ENCODE data around the gene MNX1.

Gene MNX1

DNA sequence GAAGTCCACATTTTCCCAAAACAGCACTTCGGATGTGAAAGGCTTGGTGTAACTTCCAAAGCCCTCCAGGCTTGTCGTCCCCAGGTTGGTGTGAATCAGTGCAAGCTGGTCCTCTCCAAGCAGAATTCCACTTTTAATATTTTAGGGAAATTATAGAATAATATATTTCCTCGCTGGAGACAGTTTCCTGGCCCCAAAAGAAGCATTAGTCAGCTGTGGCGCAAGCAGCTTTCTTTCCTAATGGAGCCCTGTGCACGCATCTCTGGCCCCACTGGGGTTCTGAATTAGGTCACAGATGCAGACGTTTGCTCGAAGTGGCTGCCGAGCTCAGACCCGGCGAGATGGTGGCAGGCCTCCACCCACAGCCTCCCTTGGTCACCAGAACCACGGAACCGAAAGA is 33.3 kb upstream of the MNX1 start:
- no peaks in the 10 kb centered on the region for H3K36me3 ChIP-seq (ENCODE audit: insufficient read depth, low read length)
- H3K4me1 ChIP-seq (ENCODE audit: insufficient read depth, low read length): no peaks in the 10 kb centered on the region
- H3K27me3 ChIP-seq (ENCODE audit: insufficient read depth, low read length): peaks cover 7% of the 10 kb centered on the region
- no peak overlapping the region for H3K4me3 ChIP-seq (ENCODE audit: low read length)
- no peaks in the 10 kb centered on the region for H3K9me3 ChIP-seq (ENCODE audit: low read length)
- no peak overlapping the region for H2AFZ ChIP-seq (ENCODE audit: low read depth, low read length)

DNA sequence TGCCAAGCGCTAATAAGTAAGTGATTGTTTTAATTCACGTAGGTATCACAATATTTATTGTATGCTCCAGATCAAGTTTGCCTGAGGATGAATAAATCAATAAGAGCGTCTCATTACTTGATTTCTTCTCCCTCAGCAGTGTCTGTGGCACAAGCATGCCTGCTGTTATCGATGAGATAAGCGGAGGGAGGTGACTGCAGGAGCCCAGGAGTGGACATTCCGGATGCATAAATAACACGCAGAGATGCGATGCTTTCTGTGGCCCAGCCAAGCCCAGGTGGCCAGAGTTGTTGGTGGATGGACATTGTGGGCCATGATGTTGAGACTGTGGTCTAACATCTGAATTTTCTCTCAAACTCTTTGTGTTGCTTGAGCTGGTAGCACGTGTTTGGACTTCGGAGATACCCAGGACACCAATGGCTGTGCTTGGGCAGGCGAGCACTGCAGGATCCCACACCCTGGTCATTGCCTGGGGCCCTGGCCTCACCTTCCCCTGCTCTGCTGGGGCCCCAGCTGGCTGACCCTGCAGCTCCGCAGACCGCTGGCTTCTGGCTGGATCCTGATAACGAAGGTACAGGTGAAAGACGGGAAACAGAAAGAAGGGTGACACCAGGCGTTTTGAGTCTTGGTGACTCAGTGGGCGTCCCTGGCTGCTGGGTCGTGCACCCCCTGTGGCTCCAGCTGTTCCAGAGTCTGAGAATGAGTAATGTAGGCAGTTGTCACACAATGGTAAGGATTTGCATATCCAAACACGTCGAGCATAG is 31.2 kb upstream of the MNX1 start:
- Histone ChIP-seq H3K4me3 (ENCODE audit: low read length) (no peak overlapping the region), H2AFZ (ENCODE audit: low read depth, low read length) (no peak overlapping the region), H3K27me3 (ENCODE audit: insufficient read depth, low read length) (peaks cover 7% of the 10 kb centered on the region), H3K4me1 (ENCODE audit: insufficient read depth, low read length) (no peaks in the 10 kb centered on the region), H3K36me3 (ENCODE audit: insufficient read depth, low read length) (no peaks in the 10 kb centered on the region), H3K9me3 (ENCODE audit: low read length) (no peaks in the 10 kb centered on the region)

DNA sequence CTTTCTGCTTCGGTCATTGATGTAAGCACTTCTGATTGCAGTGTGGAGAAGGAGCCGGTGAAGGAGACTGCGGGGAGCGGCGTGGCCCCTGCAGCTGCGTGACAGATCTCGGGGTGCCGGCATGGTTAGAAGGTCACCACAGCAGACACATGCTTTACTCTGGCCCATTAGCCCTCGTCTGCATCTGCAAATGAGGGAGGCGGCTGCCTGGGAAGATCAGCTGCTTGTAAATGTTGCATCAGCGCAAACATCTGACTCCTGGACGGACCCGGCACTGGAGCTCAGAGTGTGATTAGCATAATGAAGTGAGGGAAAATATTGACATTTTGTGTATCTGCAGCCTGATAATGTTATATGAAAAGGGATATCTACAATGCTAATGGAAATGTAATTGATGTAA is 30.5 kb upstream of the MNX1 start:
- H3K36me3 ChIP-seq (ENCODE audit: insufficient read depth, low read length): no peaks in the 10 kb centered on the region
- no peaks in the 10 kb centered on the region for H3K4me1 ChIP-seq (ENCODE audit: insufficient read depth, low read length)
- H3K27me3 ChIP-seq (ENCODE audit: insufficient read depth, low read length): peaks cover 7% of the 10 kb centered on the region
- no peaks in the 10 kb centered on the region for H3K9me3 ChIP-seq (ENCODE audit: low read length)
- no peak overlapping the region for H3K4me3 ChIP-seq (ENCODE audit: low read length)
- H2AFZ ChIP-seq (ENCODE audit: low read depth, low read length): no peak overlapping the region

DNA sequence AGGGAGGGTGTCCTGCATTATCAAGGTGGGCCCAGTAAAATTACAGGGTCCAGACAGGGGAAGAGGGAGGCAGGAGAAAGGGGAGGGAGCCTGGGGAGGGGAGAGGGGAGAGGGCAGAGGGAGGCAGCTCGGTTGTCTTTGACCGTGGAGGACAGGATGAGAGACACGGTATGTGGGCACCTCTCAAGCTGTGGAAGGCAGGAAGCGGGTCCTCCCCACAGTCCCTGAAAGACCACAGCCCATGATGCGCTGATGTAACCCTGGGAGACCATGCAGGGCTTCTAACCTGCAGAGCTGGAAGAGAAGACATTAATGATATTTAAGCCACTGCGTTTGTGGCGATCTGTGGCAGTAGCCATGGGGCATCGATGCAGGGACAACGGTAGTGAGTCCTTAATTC is 27.2 kb upstream of the MNX1 start:
- Histone ChIP-seq H3K27me3 (ENCODE audit: insufficient read depth, low read length) (peaks cover 16% of the 10 kb centered on the region), H2AFZ (ENCODE audit: low read depth, low read length) (no peak overlapping the region), H3K4me3 (ENCODE audit: low read length) (no peak overlapping the region), H3K9me3 (ENCODE audit: low read length) (no peaks in the 10 kb centered on the region), H3K4me1 (ENCODE audit: insufficient read depth, low read length) (no peaks in the 10 kb centered on the region), H3K36me3 (ENCODE audit: insufficient read depth, low read length) (no peaks in the 10 kb centered on the region)

DNA sequence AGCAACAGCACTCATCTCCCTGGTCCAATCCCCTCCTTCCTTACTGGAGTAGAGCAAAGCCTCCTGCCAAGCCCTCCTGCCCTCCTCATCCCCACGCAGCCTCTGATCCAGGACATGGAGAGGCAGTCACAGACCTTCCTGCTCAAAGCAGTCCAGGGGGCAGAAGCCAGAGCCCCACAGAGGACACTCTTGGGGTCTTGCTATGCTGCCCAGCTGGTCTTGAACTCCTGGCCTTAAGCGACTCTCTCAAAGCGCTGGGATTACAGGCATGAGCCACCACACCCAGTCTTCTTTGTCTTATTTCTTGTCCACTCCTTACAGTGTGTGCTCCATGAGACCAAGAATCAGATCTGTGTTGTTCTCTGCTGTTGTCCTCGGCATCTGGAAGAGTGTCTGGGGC is 26.6 kb upstream of the MNX1 start:
- Histone ChIP-seq H3K27me3 (ENCODE audit: insufficient read depth, low read length) (peaks cover 16% of the 10 kb centered on the region), H3K9me3 (ENCODE audit: low read length) (no peaks in the 10 kb centered on the region), H3K4me1 (ENCODE audit: insufficient read depth, low read length) (no peaks in the 10 kb centered on the region), H2AFZ (ENCODE audit: low read depth, low read length) (no peak overlapping the region), H3K4me3 (ENCODE audit: low read length) (no peak overlapping the region), H3K36me3 (ENCODE audit: insufficient read depth, low read length) (no peaks in the 10 kb centered on the region)

DNA sequence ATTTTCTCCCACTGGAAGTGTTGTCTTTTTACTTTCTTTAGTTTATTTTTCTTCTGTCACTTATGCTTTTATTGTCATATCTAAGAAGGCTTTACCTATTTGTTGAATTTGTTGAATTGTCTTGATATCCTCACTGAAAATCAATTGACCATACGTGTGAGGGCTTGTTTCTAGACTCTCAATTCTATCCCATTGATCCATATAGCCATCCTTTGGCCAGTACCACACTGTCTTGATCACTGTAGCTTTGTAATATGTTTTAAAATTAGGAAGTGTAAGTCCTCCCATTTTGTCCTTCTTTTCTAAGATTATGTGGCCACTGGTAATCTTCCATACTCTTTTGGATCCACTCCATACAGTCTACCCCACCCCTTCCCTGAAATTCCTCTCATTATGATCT is 25.5 kb upstream of the MNX1 start:
- H3K36me3 ChIP-seq (ENCODE audit: insufficient read depth, low read length): no peaks in the 10 kb centered on the region
- H3K4me3 ChIP-seq (ENCODE audit: low read length): no peak overlapping the region
- H2AFZ ChIP-seq (ENCODE audit: low read depth, low read length): no peak overlapping the region
- peaks cover 21% of the 10 kb centered on the region for H3K27me3 ChIP-seq (ENCODE audit: insufficient read depth, low read length)
- no peaks in the 10 kb centered on the region for H3K4me1 ChIP-seq (ENCODE audit: insufficient read depth, low read length)
- H3K9me3 ChIP-seq (ENCODE audit: low read length): no peaks in the 10 kb centered on the region

DNA sequence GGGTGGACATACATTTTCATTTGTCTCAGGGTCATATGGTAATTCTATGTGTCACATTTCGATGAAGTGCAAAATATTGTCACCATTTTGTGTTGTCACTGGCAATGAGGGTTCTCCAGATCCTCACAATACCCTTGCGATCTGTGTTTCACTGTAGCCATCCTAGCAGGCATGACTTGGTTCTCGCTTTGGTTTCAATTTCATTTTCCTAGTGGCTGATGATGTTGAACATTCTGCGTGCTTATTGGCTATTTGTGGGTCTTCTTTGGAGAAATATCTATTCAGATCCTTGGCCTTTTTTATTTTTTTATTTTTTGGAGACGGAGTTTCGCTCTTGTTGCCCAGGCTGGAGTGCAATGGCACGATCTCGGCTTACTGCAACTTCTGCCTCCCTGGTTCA is 24.8 kb upstream of the MNX1 start:
- Histone ChIP-seq H3K4me1 (ENCODE audit: insufficient read depth, low read length) (no peaks in the 10 kb centered on the region), H2AFZ (ENCODE audit: low read depth, low read length) (no peak overlapping the region), H3K36me3 (ENCODE audit: insufficient read depth, low read length) (no peaks in the 10 kb centered on the region), H3K27me3 (ENCODE audit: insufficient read depth, low read length) (peaks cover 21% of the 10 kb centered on the region), H3K9me3 (ENCODE audit: low read length) (no peaks in the 10 kb centered on the region), H3K4me3 (ENCODE audit: low read length) (no peak overlapping the region)

DNA sequence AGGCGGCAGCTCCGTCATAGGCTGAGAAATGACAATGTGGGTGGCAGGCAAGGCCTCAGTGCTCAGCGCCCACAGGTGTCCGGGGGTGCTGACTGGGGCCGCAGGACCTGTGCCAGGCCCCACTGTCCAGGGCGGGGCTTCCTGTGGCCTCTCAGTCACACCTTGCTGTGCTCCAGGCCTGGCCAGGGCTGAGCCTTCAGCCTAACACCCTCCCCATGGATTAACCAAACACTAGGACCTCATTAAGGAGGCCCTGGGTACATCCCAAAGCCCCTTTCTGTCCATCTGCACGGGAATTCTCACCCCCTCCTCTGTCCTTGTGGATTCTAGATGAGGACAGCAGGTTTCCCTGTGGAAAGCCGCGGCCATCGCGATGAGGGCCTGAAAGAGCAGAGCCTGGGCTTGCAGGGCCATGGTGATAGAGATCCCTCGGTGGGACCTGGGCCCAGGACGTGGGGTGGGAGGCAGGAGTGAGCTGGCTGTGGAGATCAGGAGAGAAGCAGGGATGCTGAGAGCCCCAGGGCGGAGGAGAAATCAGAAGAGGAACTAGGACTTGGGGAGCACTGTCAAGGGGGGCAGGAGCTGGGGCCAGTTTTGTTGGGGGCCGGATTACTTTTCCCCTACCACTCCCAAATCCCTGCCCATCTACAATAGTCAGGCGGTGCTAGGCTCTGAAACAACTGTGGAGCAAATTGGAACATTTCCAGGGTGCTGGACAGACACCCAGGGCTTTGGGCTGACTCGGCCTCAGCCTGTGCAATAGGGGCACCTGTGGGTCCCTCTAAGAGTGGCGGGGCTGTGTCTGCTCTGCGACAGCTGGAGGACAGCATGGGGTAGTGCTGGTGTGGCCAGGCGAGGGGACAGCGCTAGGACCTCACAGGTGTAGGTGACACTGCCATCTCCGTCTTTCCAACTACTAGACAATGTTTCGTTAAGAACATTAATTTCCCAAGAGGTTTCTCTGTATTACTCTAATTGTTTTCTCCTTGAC is 23.3 kb upstream of the MNX1 start:
- Histone ChIP-seq H3K36me3 (ENCODE audit: insufficient read depth, low read length) (no peaks in the 10 kb centered on the region), H3K9me3 (ENCODE audit: low read length) (no peaks in the 10 kb centered on the region), H3K4me3 (ENCODE audit: low read length) (no peak overlapping the region), H3K27me3 (ENCODE audit: insufficient read depth, low read length) (peaks cover 29% of the 10 kb centered on the region), H3K4me1 (ENCODE audit: insufficient read depth, low read length) (no peaks in the 10 kb centered on the region), H2AFZ (ENCODE audit: low read depth, low read length) (no peak overlapping the region)

DNA sequence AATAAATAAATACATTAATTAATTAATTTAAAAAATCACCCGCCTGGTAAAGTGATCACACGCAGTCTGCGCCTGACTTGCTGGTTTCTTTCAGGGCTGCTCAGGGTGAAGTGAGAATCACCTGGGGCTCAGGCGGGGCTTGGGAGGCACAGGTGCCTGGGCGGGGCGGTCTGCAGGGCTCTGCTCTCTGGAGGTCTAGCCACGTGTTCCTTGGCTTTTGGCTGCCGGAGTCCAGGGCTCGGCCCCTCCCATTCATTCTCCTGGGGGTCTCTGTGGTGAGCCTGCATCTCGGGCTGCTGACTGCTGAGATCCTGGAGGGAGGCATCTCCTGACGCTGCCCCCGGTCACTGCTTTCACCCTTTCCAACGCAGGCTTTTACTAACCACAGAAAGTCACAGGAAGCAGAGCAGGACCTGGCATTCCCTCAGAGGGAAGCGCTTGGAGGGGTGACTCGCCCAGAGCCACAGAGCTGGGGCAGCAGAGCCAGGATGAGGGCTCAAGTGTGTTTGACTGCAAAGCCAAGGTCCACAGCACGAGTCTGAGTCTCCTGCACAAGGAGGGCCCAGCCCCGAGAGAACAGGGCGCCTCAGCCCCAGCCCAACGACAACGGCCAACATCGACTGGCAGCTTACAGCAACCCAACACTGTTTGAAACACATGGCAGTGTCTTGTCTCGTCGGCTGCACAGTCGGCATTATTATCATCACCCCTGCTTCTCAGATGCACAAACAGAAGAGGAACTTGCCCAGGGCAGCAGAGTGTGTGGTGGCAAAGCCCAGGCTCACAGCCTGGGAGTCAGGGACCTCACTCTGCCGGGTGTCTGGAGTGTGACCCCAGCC is 22.4 kb upstream of the MNX1 start:
- Histone ChIP-seq H3K9me3 (ENCODE audit: low read length) (no peaks in the 10 kb centered on the region), H3K36me3 (ENCODE audit: insufficient read depth, low read length) (no peaks in the 10 kb centered on the region), H3K27me3 (ENCODE audit: insufficient read depth, low read length) (peaks cover 39% of the 10 kb centered on the region), H3K4me3 (ENCODE audit: low read length) (no peak overlapping the region), H3K4me1 (ENCODE audit: insufficient read depth, low read length) (no peaks in the 10 kb centered on the region), H2AFZ (ENCODE audit: low read depth, low read length) (no peak overlapping the region)

DNA sequence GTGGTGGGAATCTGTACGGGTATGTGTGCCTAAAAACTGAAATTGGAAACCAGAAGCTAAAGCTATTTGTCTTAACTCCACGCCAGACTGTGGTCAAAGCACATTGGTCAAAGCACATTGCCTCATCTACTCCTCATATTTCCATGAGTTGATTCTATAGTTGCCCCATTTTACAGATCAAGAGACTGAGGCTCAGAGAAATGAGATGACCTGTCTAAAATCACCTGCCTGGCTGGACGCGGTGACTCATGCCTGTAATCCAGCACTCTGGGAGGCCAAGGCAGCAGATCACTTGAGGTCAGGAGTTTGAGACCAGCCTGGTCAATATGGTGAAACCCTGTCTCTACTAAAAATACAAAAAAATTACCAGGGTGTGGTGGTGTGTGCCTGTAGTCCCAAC is 21.7 kb upstream of the MNX1 start:
- H3K4me3 ChIP-seq (ENCODE audit: low read length): no peak overlapping the region
- peaks cover 45% of the 10 kb centered on the region for H3K27me3 ChIP-seq (ENCODE audit: insufficient read depth, low read length)
- no peaks in the 10 kb centered on the region for H3K9me3 ChIP-seq (ENCODE audit: low read length)
- no peaks in the 10 kb centered on the region for H3K36me3 ChIP-seq (ENCODE audit: insufficient read depth, low read length)
- no peaks in the 10 kb centered on the region for H3K4me1 ChIP-seq (ENCODE audit: insufficient read depth, low read length)
- no peak overlapping the region for H2AFZ ChIP-seq (ENCODE audit: low read depth, low read length)

DNA sequence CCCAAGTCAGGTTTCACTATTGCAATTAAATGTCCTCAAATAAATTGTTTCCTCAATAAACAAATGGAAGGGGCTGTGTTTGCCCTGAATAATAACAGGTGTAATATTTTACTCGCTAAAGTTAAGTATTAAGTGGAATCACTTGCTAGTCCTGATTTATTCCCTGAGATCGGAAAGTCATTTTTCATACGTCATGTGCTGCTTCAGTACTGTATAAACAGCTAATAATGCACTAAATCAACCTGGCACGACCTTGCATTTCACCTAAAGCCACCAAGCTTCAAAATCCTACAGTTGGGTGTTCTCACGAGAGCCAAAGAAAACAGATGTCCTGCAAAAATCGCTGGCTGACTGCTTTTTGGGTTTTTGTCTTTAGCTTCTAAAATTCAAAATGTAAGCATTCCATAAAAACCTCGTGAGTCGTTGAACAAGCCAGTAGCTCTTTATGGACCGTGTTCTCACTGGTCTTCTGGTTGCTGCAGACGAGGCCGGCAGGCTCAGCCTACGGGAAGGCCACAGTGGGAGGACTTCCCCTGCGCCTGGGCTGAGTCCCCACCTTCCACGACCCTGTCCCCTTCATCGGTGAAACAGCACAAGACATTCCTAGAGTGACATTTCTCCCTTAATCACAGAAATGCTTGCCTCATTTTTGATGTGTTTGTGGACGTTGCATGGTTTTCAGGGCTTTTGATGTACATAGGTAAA is 17.9 kb upstream of the MNX1 start:
- Histone ChIP-seq H3K36me3 (ENCODE audit: insufficient read depth, low read length) (no peaks in the 10 kb centered on the region), H3K4me3 (ENCODE audit: low read length) (no peak overlapping the region), H3K27me3 (ENCODE audit: insufficient read depth, low read length) (peaks cover 74% of the 10 kb centered on the region), H3K4me1 (ENCODE audit: insufficient read depth, low read length) (no peaks in the 10 kb centered on the region), H2AFZ (ENCODE audit: low read depth, low read length) (no peak overlapping the region), H3K9me3 (ENCODE audit: low read length) (peaks cover 3% of the 10 kb centered on the region)

DNA sequence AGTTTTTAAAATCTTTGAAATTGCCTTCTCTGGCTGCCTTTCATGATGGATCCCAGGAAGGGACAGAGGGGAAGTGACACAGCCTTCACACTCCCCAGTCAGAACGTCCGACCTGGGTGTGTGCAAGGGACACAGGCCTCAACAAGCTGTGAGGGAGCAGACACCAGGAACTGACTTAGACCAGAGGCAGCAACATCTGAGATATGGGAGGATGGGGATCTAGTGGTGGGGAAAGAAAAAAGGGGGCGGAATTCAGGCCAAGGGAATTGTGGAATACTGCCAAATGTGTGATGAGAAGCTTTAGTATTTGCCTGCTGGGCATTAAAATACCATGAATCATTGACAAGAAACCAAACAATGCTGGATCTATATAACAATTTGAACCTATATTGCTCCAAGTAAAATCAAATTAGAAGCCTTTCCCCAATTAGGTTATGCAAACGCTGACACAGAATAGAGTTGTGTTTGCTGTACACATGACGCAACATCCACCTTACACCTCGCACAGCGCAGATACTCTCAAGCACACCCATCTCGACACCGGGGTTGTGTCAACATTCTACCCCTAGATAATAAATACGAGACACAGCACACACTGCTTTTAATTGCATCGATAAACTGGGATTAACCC is 17.2 kb upstream of the MNX1 start:
- Histone ChIP-seq H2AFZ (ENCODE audit: low read depth, low read length) (no peak overlapping the region), H3K36me3 (ENCODE audit: insufficient read depth, low read length) (no peaks in the 10 kb centered on the region), H3K27me3 (ENCODE audit: insufficient read depth, low read length) (peaks cover 74% of the 10 kb centered on the region), H3K4me1 (ENCODE audit: insufficient read depth, low read length) (no peaks in the 10 kb centered on the region), H3K4me3 (ENCODE audit: low read length) (no peak overlapping the region), H3K9me3 (ENCODE audit: low read length) (peaks cover 3% of the 10 kb centered on the region)

Measured in neuron (in vitro differentiated cells).